Esophagus squamous epithelium (tissue), 4 donors: ENCODE data around the gene FAM131B.

Experiments used
- CTCF ChIP-seq, 6 experiments: fragments of 450-650 bp in 4 of 6; fragments of 200-600 bp in 2 of 6; sonication (generic) in 2 of 6; IDR thresholded peaks; one replicate each; pipeline ENCODE4 v1.5.1; 2016 to 2019; ENCODE audit warnings: antibody characterized with exemption in 6 of 6, mild to moderate bottlenecking in 4 of 6, moderate library complexity in 4 of 6
- POLR2A ChIP-seq, 4 donors: fragments of 450-650 bp; IDR thresholded peaks; one replicate each; pipeline ENCODE4 v1.6.1; 2017; ENCODE audit warnings: antibody characterized with exemption in 4 of 4, mild to moderate bottlenecking in 4 of 4, moderate library complexity in 3 of 4

GRCh38 chr7:143305423-143306070, 57.0 kb downstream of the FAM131B start:
- peak in 5 of 6 experiments; percentile 57 to 85 (median 66) for TF ChIP-seq CTCF (IDR thresholded peaks at IDR 0.05)
- no peak for TF ChIP-seq POLR2A (IDR thresholded peaks at IDR 0.05)
